SK-N-MC (cell line): Measurements from ENCODE around the gene AFF2.

Experiments
- EZH2 ChIP-seq: fragments of 200-600 bp; sonication (generic); IDR thresholded peaks from one replicate; pipeline ENCODE4 v1.6.1; 2017; ENCODE audit warnings: antibody characterized with exemption
- FOXP2 ChIP-seq: optimal IDR thresholded peaks from 2 replicates; pipeline ENCODE3; 2011; ENCODE audit warnings: mild to moderate bottlenecking, moderate library complexity; ENCODE audit not compliant: insufficient read depth; ENCODE audit errors: extremely low read length, control extremely low read depth
- POLR2AphosphoS5 ChIP-seq: IDR thresholded peaks from 2 replicates; pipeline ENCODE4 v1.6.1; 2012; ENCODE audit warnings: mild to moderate bottlenecking, low read depth, low read length, borderline replicate concordance

- TF ChIP-seq EZH2 = no peak
- TF ChIP-seq POLR2AphosphoS5 = no peak
- no peak for TF ChIP-seq FOXP2
These were observed 52.4 kb downstream of the AFF2 start for GRCh38 chrX:148552775-148553174.
